Osteoblast (primary cell): ENCODE data around the gene DNAJC18. TPM values are rescaled to one million over a fixed set of nuclear protein-coding genes. Genes with fewer than 3 reads are reported as not detected.

Experiments
- DNase-seq: peaks from one replicate; pipeline ENCODE4 v3.0.0; 2011; ENCODE audit warnings: low spot score, mixed read lengths; ENCODE audit not compliant: insufficient read length; ENCODE audit errors: missing footprints
- H2AFZ ChIP-seq: 2 replicates; pipeline ENCODE4 v1.6.0; 2011; ENCODE audit warnings: mild to moderate bottlenecking, low read length
- H3K27ac ChIP-seq: 2 replicates; pipeline ENCODE4 v1.5.1; 2011; ENCODE audit warnings: mild to moderate bottlenecking, low read depth, low read length, moderate library complexity
- H3K27me3 ChIP-seq: 2 replicates; pipeline ENCODE4 v1.6.0; 2012; ENCODE audit warnings: mild to moderate bottlenecking, control low read depth, inconsistent platforms, low read length, moderate library complexity; ENCODE audit not compliant: insufficient read depth
- H3K36me3 ChIP-seq: 2 replicates; pipeline ENCODE4 v1.5.1; 2011; ENCODE audit warnings: mild to moderate bottlenecking, low read length, control low read depth, moderate library complexity; ENCODE audit not compliant: insufficient read depth
- H3K4me1 ChIP-seq: 2 replicates; pipeline ENCODE4 v1.5.1; 2011; ENCODE audit warnings: mild to moderate bottlenecking, low read length, control low read depth, moderate library complexity; ENCODE audit not compliant: insufficient read depth
- H3K4me2 ChIP-seq: 2 replicates; pipeline ENCODE4 v1.6.0; 2011; ENCODE audit warnings: mild to moderate bottlenecking, low read length; ENCODE audit not compliant: insufficient read depth
- H3K4me3 ChIP-seq: fragments of 200-600 bp; sonication (generic); 3 replicates; pipeline ENCODE4 v1.5.1; 2012; ENCODE audit warnings: mild to moderate bottlenecking, low read length, inconsistent platforms; ENCODE audit not compliant: insufficient read depth
- H3K79me2 ChIP-seq: 2 replicates; pipeline ENCODE4 v1.6.0; 2012; ENCODE audit warnings: mild to moderate bottlenecking, low read length, control low read depth, inconsistent platforms; ENCODE audit not compliant: insufficient read depth
- H3K9me3 ChIP-seq: 2 replicates; pipeline ENCODE4 v1.5.1; 2011; ENCODE audit warnings: low read depth, low read length, control low read depth
- H4K20me1 ChIP-seq: 2 replicates; pipeline ENCODE4 v1.6.0; 2012; ENCODE audit warnings: mild to moderate bottlenecking, low read length, control low read depth; ENCODE audit not compliant: insufficient read depth
- CTCF ChIP-seq: IDR thresholded peaks from 2 replicates; pipeline ENCODE4 v1.5.1; 2011; ENCODE audit warnings: mild to moderate bottlenecking, low read depth, low read length, moderate library complexity; ENCODE audit errors: extremely low read depth
- total RNA-seq: library from RNA; depleted of rRNA; stranded (reverse); fragments of >200 nt; gene quantifications from 2 replicates; pipeline ENCODE4 v1.2.3, GENCODE V29; 2012

DNAJC18 gene
- total RNA-seq, 1 donor = 16.3 TPM

GRCh38 chr5:139385061-139386049 lies 54.0 kb downstream of the DNAJC18 start:
- Histone ChIP-seq H3K36me3 (no peaks in the 10 kb centered on the region), H3K4me1 (peaks cover 4% of the 10 kb centered on the region), H3K27ac (peak overlapping the region; percentile 24), H4K20me1 (no peaks in the 10 kb centered on the region), H3K9me3 (no peaks in the 10 kb centered on the region), H3K79me2 (no peaks in the 10 kb centered on the region), H2AFZ (peak overlapping the region; percentile 73), H3K27me3 (no peaks in the 10 kb centered on the region), H3K4me3 (peak overlapping the region; percentile 49), H3K4me2 (peak overlapping the region; percentile 78)
- no peak for TF ChIP-seq CTCF
- peak; percentile 94 for DNase-seq

GRCh38 chr5:139384591-139385051 lies 54.7 kb downstream of the DNAJC18 start:
- Histone ChIP-seq H3K9me3 (no peaks in the 10 kb centered on the region), H3K4me2 (peak overlapping the region; percentile 78), H3K79me2 (no peaks in the 10 kb centered on the region), H3K4me1 (peaks cover 4% of the 10 kb centered on the region), H2AFZ (peak overlapping the region; percentile 73), H3K36me3 (no peaks in the 10 kb centered on the region), H3K27me3 (no peaks in the 10 kb centered on the region), H3K27ac (peak overlapping the region; percentile 24), H3K4me3 (no peak overlapping the region), H4K20me1 (no peaks in the 10 kb centered on the region)
- no peak for TF ChIP-seq CTCF
- DNase-seq = peak; percentile 69

GRCh38 chr5:139383993-139384590 lies 55.2 kb downstream of the DNAJC18 start:
- Histone ChIP-seq H3K4me1 (peaks cover 4% of the 10 kb centered on the region), H3K27me3 (no peaks in the 10 kb centered on the region), H2AFZ (no peak overlapping the region), H3K4me2 (no peak overlapping the region), H3K79me2 (no peaks in the 10 kb centered on the region), H3K4me3 (no peak overlapping the region), H3K36me3 (no peaks in the 10 kb centered on the region), H3K9me3 (no peaks in the 10 kb centered on the region), H3K27ac (no peak overlapping the region), H4K20me1 (no peaks in the 10 kb centered on the region)
- TF ChIP-seq CTCF = no peak
- DNase-seq = peak; percentile 72
